Glomerular visceral epithelial cell (primary cell): ENCODE results near the gene RPS29.
A peak's percentile ranks its signal among the peaks of the same experiment; 100 is the strongest.
"Not testable (repeated sequence)": the region's sequence is repeated elsewhere in the genome, so short reads cannot be mapped to it uniquely, and the experiment has no call there.

ENCODE experiments used
- DNase-seq: peaks from one replicate; pipeline ENCODE4 v3.0.0-alpha.2; 2016; ENCODE audit errors: extremely low spot score

RPS29 gene

GRCh38 chr14:49598485-49599300 is 12.5 kb upstream of the RPS29 start, which contains the start of gene LRR1:
TSS of gene LRR1 (plus strand) at chr14:49598940. CDS start at chr14:49599021, 81 bp downstream.
- DNase-seq: peak; percentile 81

- no peak for DNase-seq
Measured at GRCh38 chr14:49598189-49598484, 12.0 kb upstream of the RPS29 start.

GRCh38 chr14:49594347-49595091 is 8.3 kb upstream of the RPS29 start:
- no peak for DNase-seq

GRCh38 chr14:49593016-49593415 is 6.8 kb upstream of the RPS29 start:
- no peak for DNase-seq

- no peak for DNase-seq
Measured at GRCh38 chr14:49589387-49589786, 3.2 kb upstream of the RPS29 start.

GRCh38 chr14:49586673-49587460 is 687 bp upstream of the RPS29 start:
- peak; percentile 78 for DNase-seq

GRCh38 chr14:49584981-49585640 is 1.1 kb downstream of the RPS29 start:
- not testable (repeated sequence) for DNase-seq

- DNase-seq: no peak
Measured at GRCh38 chr14:49584058-49584457, 2.1 kb downstream of the RPS29 start.

GRCh38 chr14:49583629-49584028 is 2.6 kb downstream of the RPS29 start:
- DNase-seq: no peak

GRCh38 chr14:49582113-49582977 is 3.8 kb downstream of the RPS29 start:
- DNase-seq: no peak

- DNase-seq: no peak
Measured at GRCh38 chr14:49581209-49582112, 4.7 kb downstream of the RPS29 start.

GRCh38 chr14:49579841-49580240 is 6.3 kb downstream of the RPS29 start:
- DNase-seq: no peak

GRCh38 chr14:49578141-49578540 is 8.0 kb downstream of the RPS29 start:
- no peak for DNase-seq

- DNase-seq: no peak
Measured at GRCh38 chr14:49574038-49574437, 12.1 kb downstream of the RPS29 start.

GRCh38 chr14:49569281-49569680 is 16.9 kb downstream of the RPS29 start:
- DNase-seq: no peak

- DNase-seq: no peak
Measured at GRCh38 chr14:49566714-49567113, 19.5 kb downstream of the RPS29 start.

GRCh38 chr14:49559979-49560768 is 26.0 kb downstream of the RPS29 start:
- DNase-seq: no peak

- no peak for DNase-seq
Measured at GRCh38 chr14:49553892-49554291, 32.3 kb downstream of the RPS29 start.

- no peak for DNase-seq
Measured at GRCh38 chr14:49553106-49553505, 33.1 kb downstream of the RPS29 start.
